Osteocyte (in vitro differentiated cells): ENCODE measurements around the gene RXRA. TPM values are rescaled to one million over a fixed set of nuclear protein-coding genes. Genes with fewer than 3 reads are reported as not detected.

Experiments
- DNase-seq: peaks from one replicate; pipeline ENCODE4 v3.0.0; 2021; ENCODE audit warnings: mixed read lengths; ENCODE audit not compliant: unreplicated experiment; ENCODE audit errors: extremely low spot score
- H3K27ac Mint-ChIP-seq: one replicate; pipeline ENCODE4 v1.8.0; 2021; ENCODE audit warnings: mild to moderate bottlenecking, mixed read lengths; ENCODE audit not compliant: unreplicated experiment
- H3K27me3 Mint-ChIP-seq: one replicate; pipeline ENCODE4 v1.8.0; 2021; ENCODE audit warnings: mixed read lengths; ENCODE audit not compliant: unreplicated experiment
- H3K36me3 Mint-ChIP-seq: one replicate; pipeline ENCODE4 v1.8.0; 2021; ENCODE audit warnings: mixed read lengths; ENCODE audit not compliant: unreplicated experiment
- H3K4me1 Mint-ChIP-seq: one replicate; pipeline ENCODE4 v1.8.0; 2021; ENCODE audit warnings: mixed read lengths; ENCODE audit not compliant: unreplicated experiment
- H3K4me3 Mint-ChIP-seq: one replicate; pipeline ENCODE4 v1.8.0; 2021; ENCODE audit warnings: mild to moderate bottlenecking, moderate library complexity, mixed read lengths; ENCODE audit not compliant: unreplicated experiment
- H3K9me3 Mint-ChIP-seq: one replicate; pipeline ENCODE4 v1.8.0; 2021; ENCODE audit warnings: mixed read lengths; ENCODE audit not compliant: unreplicated experiment
- CTCF ChIP-seq: fragments of 200-600 bp; sonication (generic); IDR thresholded peaks from 2 replicates; pipeline ENCODE4 v1.5.0; 2021; ENCODE audit warnings: antibody characterized with exemption, mild to moderate bottlenecking, moderate library complexity
- total RNA-seq: library from RNA; stranded (reverse); gene quantifications from 2 replicates; pipeline ENCODE4 v1.2.1, GENCODE V29; 2021

Gene RXRA
- total RNA-seq, 1 donor from 2014 or later: 82.2 TPM

GRCh38 chr9:134332266-134332665 lies 6.0 kb downstream of the RXRA start:
- Mint-ChIP-seq H3K4me1 (peaks cover 61% of the 10 kb centered on the region), H3K27ac (no peak overlapping the region), H3K9me3 (no peaks in the 10 kb centered on the region), H3K27me3 (no peaks in the 10 kb centered on the region), H3K36me3 (no peaks in the 10 kb centered on the region), H3K4me3 (no peak overlapping the region)
- no peak for DNase-seq
- TF ChIP-seq CTCF: no peak

GRCh38 chr9:134332841-134333233 lies 6.6 kb downstream of the RXRA start:
- Mint-ChIP-seq H3K27ac (no peak overlapping the region), H3K4me3 (no peak overlapping the region), H3K4me1 (peaks cover 62% of the 10 kb centered on the region), H3K9me3 (no peaks in the 10 kb centered on the region), H3K27me3 (no peaks in the 10 kb centered on the region), H3K36me3 (no peaks in the 10 kb centered on the region)
- DNase-seq: no peak
- no peak for TF ChIP-seq CTCF

GRCh38 chr9:134333234-134333873 lies 7.1 kb downstream of the RXRA start:
- H3K36me3 Mint-ChIP-seq: no peaks in the 10 kb centered on the region
- no peaks in the 10 kb centered on the region for H3K27me3 Mint-ChIP-seq
- H3K9me3 Mint-ChIP-seq: no peaks in the 10 kb centered on the region
- H3K4me1 Mint-ChIP-seq: peaks cover 61% of the 10 kb centered on the region
- H3K27ac Mint-ChIP-seq: no peak overlapping the region
- no peak overlapping the region for H3K4me3 Mint-ChIP-seq
- no peak for TF ChIP-seq CTCF
- no peak for DNase-seq

- H3K27me3 Mint-ChIP-seq: no peaks in the 10 kb centered on the region
- H3K9me3 Mint-ChIP-seq: no peaks in the 10 kb centered on the region
- H3K4me3 Mint-ChIP-seq: no peak overlapping the region
- H3K4me1 Mint-ChIP-seq: peaks cover 56% of the 10 kb centered on the region
- TF ChIP-seq CTCF: no peak
- no peak overlapping the region for H3K27ac Mint-ChIP-seq
- no peak for DNase-seq
- no peaks in the 10 kb centered on the region for H3K36me3 Mint-ChIP-seq
These were observed 7.8 kb downstream of the RXRA start for GRCh38 chr9:134333874-134334581.

- Mint-ChIP-seq H3K27me3 (no peaks in the 10 kb centered on the region), H3K4me3 (no peak overlapping the region), H3K4me1 (peaks cover 45% of the 10 kb centered on the region), H3K9me3 (no peaks in the 10 kb centered on the region), H3K36me3 (no peaks in the 10 kb centered on the region), H3K27ac (no peak overlapping the region)
- DNase-seq: no peak
- no peak for TF ChIP-seq CTCF
These were observed 8.8 kb downstream of the RXRA start for GRCh38 chr9:134335061-134335460.
